Esophagus muscularis mucosa (tissue), 4 donors: ENCODE results near the gene BTBD16. TPM values are rescaled to one million over a fixed set of nuclear protein-coding genes. Genes with fewer than 3 reads are reported as not detected.
A peak's percentile ranks its signal among the peaks of the same experiment; 100 is the strongest.

Experiments used
- DNase-seq: peaks from one replicate; pipeline ENCODE4 v3.0.0-alpha.2; 2017; ENCODE audit errors: extremely low spot score
- H3K27ac ChIP-seq, 4 donors: fragments of 200-600 bp; sonication (generic); replicated peaks in 1 of 4; 1 replicate in 3 of 4; 2 replicates in 1 of 4; pipeline ENCODE4 v1.5.1; 2016 to 2019; ENCODE audit warnings: mild to moderate bottlenecking in 1 of 4
- H3K27me3 ChIP-seq, 4 donors: fragments of 200-600 bp; sonication (generic); one replicate each; pipeline versions ENCODE4 v1.5.1 to v1.6.0; 2016 to 2019
- H3K36me3 ChIP-seq, 4 donors: fragments of 200-600 bp; sonication (generic); one replicate each; pipeline ENCODE4 v1.5.1; 2016 to 2019
- H3K4me1 ChIP-seq, 4 donors: fragments of 200-600 bp; sonication (generic); one replicate each; pipeline ENCODE4 v1.5.1; 2016 to 2019
- H3K4me3 ChIP-seq, 4 donors: fragments of 200-600 bp; sonication (generic); 1 replicate in 2 of 4; 2 replicates in 2 of 4; pipeline ENCODE4 v1.5.1; 2016 to 2019; ENCODE audit warnings: mild to moderate bottlenecking in 4 of 4, moderate library complexity in 1 of 4
- H3K9me3 ChIP-seq, 4 donors: fragments of 200-600 bp; sonication (generic); 1 replicate in 3 of 4; 2 replicates in 1 of 4; pipeline ENCODE4 v1.5.1; 2016 to 2019
- CTCF ChIP-seq, 3 experiments: fragments of 200-600 bp in 2 of 3; fragments of 450-650 bp in 1 of 3; sonication (generic) in 2 of 3; IDR thresholded peaks; one replicate each; pipeline ENCODE4 v1.5.1; 2017 to 2019; ENCODE audit warnings: antibody characterized with exemption in 3 of 3, mild to moderate bottlenecking in 2 of 3, moderate library complexity in 1 of 3
- EP300 ChIP-seq: sonication (generic); formaldehyde crosslinking; IDR thresholded peaks from one replicate; pipeline ENCODE4 v1.6.1; 2017; ENCODE audit warnings: antibody characterized with exemption
- POLR2A ChIP-seq: fragments of 450-650 bp; IDR thresholded peaks from one replicate; pipeline ENCODE4 v1.6.1; 2017; ENCODE audit warnings: antibody characterized with exemption, moderate library complexity, mild to moderate bottlenecking, low read depth
- POLR2AphosphoS5 ChIP-seq, 2 donors: sonication (generic); formaldehyde crosslinking; IDR thresholded peaks; one replicate each; pipeline ENCODE4 v1.6.1; 2017; ENCODE audit warnings: antibody characterized with exemption in 2 of 2
- WGBS: methylation state at CpG from one replicate; pipeline ENCODE4 v1.1.5; 2018; 5-methylcytosine and 5-hydroxymethylcytosine counted together
- intact Hi-C: fragments of 100-400 bp; cut with DNase I; formaldehyde crosslinking; loops from one replicate; pipeline ENCODE4 v1.15.1; 2023
- total RNA-seq, 4 donors: library from RNA; depleted of rRNA; stranded (reverse); fragments of >200 nt; gene quantifications; one replicate each; pipeline versions ENCODE4 v1.1.0 to v1.2.1, GENCODE V29; 2016

The BTBD16 gene
- total RNA-seq, 4 donors from 2014 or later = 0.29 TPM; not detected in 3

- Histone ChIP-seq H3K27ac (no peak overlapping the region), H3K4me1 (peaks cover 0 to 23% (median 20%) of the 10 kb centered on the region in 4 donors), H3K4me3 (no peak overlapping the region), H3K36me3 (no peaks in the 10 kb centered on the region), H3K9me3 (no peaks in the 10 kb centered on the region), H3K27me3 (no peaks in the 10 kb centered on the region)
- TF ChIP-seq POLR2AphosphoS5 (IDR thresholded peaks at IDR 0.05) (no peak), EP300 (no peak), POLR2A (no peak), CTCF (IDR thresholded peaks at IDR 0.05) (no peak)
- intact Hi-C loops = loop anchor here (2.0 kb wide), 1 partner anchor 138 kb away; no protein-coding TSS in a partner anchor
- WGBS = 81% methylated on average over 8 of the region's 8 CpGs
- DNase-seq = no peak
Measured at GRCh38 chr10:122296363-122297120, 25.4 kb downstream of the BTBD16 start.

GRCh38 chr10:122297583-122297982, 26.5 kb downstream of the BTBD16 start:
- H3K27me3 ChIP-seq = no peaks in the 10 kb centered on the region
- no peak for TF ChIP-seq POLR2A
- TF ChIP-seq CTCF (IDR thresholded peaks at IDR 0.05) = no peak
- TF ChIP-seq POLR2AphosphoS5 (IDR thresholded peaks at IDR 0.05) = no peak
- no peak for TF ChIP-seq EP300
- no peak overlapping the region for H3K27ac ChIP-seq
- WGBS = 77% methylated on average over 8 of the region's 8 CpGs
- H3K36me3 ChIP-seq = no peaks in the 10 kb centered on the region
- H3K9me3 ChIP-seq = no peaks in the 10 kb centered on the region
- no peak overlapping the region for H3K4me3 ChIP-seq
- DNase-seq = peak; percentile 72
- peaks cover 0 to 27% (median 26%) of the 10 kb centered on the region in 4 donors for H3K4me1 ChIP-seq
- intact Hi-C loops = loop anchor here (2.0 kb wide), 1 partner anchor 137 kb away; no protein-coding TSS in a partner anchor

GRCh38 chr10:122298206-122298597, 27.1 kb downstream of the BTBD16 start:
- TF ChIP-seq POLR2A (no peak), CTCF (IDR thresholded peaks at IDR 0.05) (no peak), EP300 (no peak)
- H3K4me3 ChIP-seq = no peak overlapping the region
- no peaks in the 10 kb centered on the region for H3K9me3 ChIP-seq
- H3K36me3 ChIP-seq = no peaks in the 10 kb centered on the region
- intact Hi-C loops = loop anchor here (2.0 kb wide), 2 partner anchors 45 to 267 kb away; no protein-coding TSS in a partner anchor
- H3K27me3 ChIP-seq = no peaks in the 10 kb centered on the region
- 85% methylated on average over 5 of the region's 6 CpGs for WGBS
- peaks cover 0 to 27% (median 26%) of the 10 kb centered on the region in 4 donors for H3K4me1 ChIP-seq
- H3K27ac ChIP-seq = no peak overlapping the region
- DNase-seq = peak; percentile 77

GRCh38 chr10:122298598-122299301, 27.7 kb downstream of the BTBD16 start:
- TF ChIP-seq POLR2A = no peak
- peak; percentile 93 to 96 (median 96) for TF ChIP-seq CTCF (IDR thresholded peaks at IDR 0.05)
- peak in 1 of 2 donors; percentile 34 for TF ChIP-seq POLR2AphosphoS5 (IDR thresholded peaks at IDR 0.05)
- no peak for TF ChIP-seq EP300
- intact Hi-C loops = loop anchor here (2.0 kb wide), 2 partner anchors 44 to 266 kb away; no protein-coding TSS in a partner anchor
- Histone ChIP-seq H3K27me3 (no peaks in the 10 kb centered on the region), H3K4me3 (peak overlapping the region in 3 of 4 donors; percentile 19 to 48 (median 19)), H3K9me3 (no peaks in the 10 kb centered on the region), H3K27ac (peak overlapping the region in 1 of 4 donors; percentile 34), H3K4me1 (peaks cover 0 to 27% (median 26%) of the 10 kb centered on the region in 4 donors), H3K36me3 (no peaks in the 10 kb centered on the region)
- DNase-seq = peak; percentile 90
- WGBS = 13% methylated on average over 11 of the region's 15 CpGs
